ENCODE data around the gene TLR10.

The TLR10 gene

GRCh38 chr4:38818441-38818976 lies 35.7 kb upstream of the TLR10 start:
- no peak overlapping the region for H3K4me3 ChIP-seq (ENCODE audit: low read length)
- H3K27ac ChIP-seq (ENCODE audit: low read length): no peak overlapping the region
- no peaks in the 10 kb centered on the region for H3K36me3 ChIP-seq (replicated peaks; ENCODE audit: insufficient read depth, low read length)
- no peaks in the 10 kb centered on the region for H3K79me2 ChIP-seq (ENCODE audit: low read length)
- H3K9me3 ChIP-seq (replicated peaks; ENCODE audit: insufficient read depth, low read length): no peaks in the 10 kb centered on the region
- no peak overlapping the region for H2AFZ ChIP-seq (ENCODE audit: low read length)
- no peaks in the 10 kb centered on the region for H4K20me1 ChIP-seq (ENCODE audit: insufficient read depth, low read length)
- no peaks in the 10 kb centered on the region for H3K27me3 ChIP-seq (replicated peaks; ENCODE audit: insufficient read depth, low read length)
- H3F3A ChIP-seq (ENCODE audit: insufficient read depth, low read length): no peaks in the 10 kb centered on the region
- H3K9me2 ChIP-seq (replicated peaks; ENCODE audit: insufficient read depth, low read length): no peaks in the 10 kb centered on the region
- no peak for DNase-seq
- no peak overlapping the region for H3K9ac ChIP-seq (ENCODE audit: low read length)
- no peak overlapping the region for H3K4me2 ChIP-seq (ENCODE audit: low read depth, low read length)
- TF ChIP-seq EZH2 (optimal IDR thresholded peaks at IDR 0.05; ENCODE audit: low read depth, low read length) (no peak), CTCF (IDR thresholded peaks at IDR 0.05; ENCODE audit: low read length) (no peak), EZH2phosphoT487 (IDR thresholded peaks at IDR 0.05; ENCODE audit: low read length) (no peak)
- peaks cover 12% of the 10 kb centered on the region for H3K4me1 ChIP-seq (ENCODE audit: low read length)

- no peaks in the 10 kb centered on the region for H3K27me3 ChIP-seq (replicated peaks; ENCODE audit: insufficient read depth, low read length)
- DNase-seq: peak; percentile 22
- TF ChIP-seq EZH2 (optimal IDR thresholded peaks at IDR 0.05; ENCODE audit: low read depth, low read length) (no peak), EZH2phosphoT487 (IDR thresholded peaks at IDR 0.05; ENCODE audit: low read length) (no peak), CTCF (IDR thresholded peaks at IDR 0.05; ENCODE audit: low read length) (no peak)
- peaks cover 12% of the 10 kb centered on the region for H3K4me1 ChIP-seq (ENCODE audit: low read length)
- no peak overlapping the region for H3K9ac ChIP-seq (ENCODE audit: low read length)
- H3K4me3 ChIP-seq (ENCODE audit: low read length): no peak overlapping the region
- peak overlapping the region; percentile 14; the same call in 1 of the 2 replicates for H3K27ac ChIP-seq (ENCODE audit: low read length)
- no peaks in the 10 kb centered on the region for H3K9me3 ChIP-seq (replicated peaks; ENCODE audit: insufficient read depth, low read length)
- H3K4me2 ChIP-seq (ENCODE audit: low read depth, low read length): 0 out of 2 replicates have a peak overlapping the region, but pooled peaks have one; percentile 6
- no peaks in the 10 kb centered on the region for H3K36me3 ChIP-seq (replicated peaks; ENCODE audit: insufficient read depth, low read length)
- no peak overlapping the region for H2AFZ ChIP-seq (ENCODE audit: low read length)
- H3K9me2 ChIP-seq (replicated peaks; ENCODE audit: insufficient read depth, low read length): no peaks in the 10 kb centered on the region
- H3F3A ChIP-seq (ENCODE audit: insufficient read depth, low read length): no peaks in the 10 kb centered on the region
- no peaks in the 10 kb centered on the region for H3K79me2 ChIP-seq (ENCODE audit: low read length)
- no peaks in the 10 kb centered on the region for H4K20me1 ChIP-seq (ENCODE audit: insufficient read depth, low read length)
Measured at GRCh38 chr4:38815885-38816782, 33.3 kb upstream of the TLR10 start.

- no peak for DNase-seq
- H3K4me3 ChIP-seq (ENCODE audit: low read length): no peak overlapping the region
- TF ChIP-seq EZH2phosphoT487 (IDR thresholded peaks at IDR 0.05; ENCODE audit: low read length): no peak
- no peak for TF ChIP-seq CTCF (IDR thresholded peaks at IDR 0.05; ENCODE audit: low read length)
Measured at GRCh38 chr4:38814386-38814785, 31.6 kb upstream of the TLR10 start.

More at GRCh38 chr4:38814386-38814785, 31.6 kb upstream of the TLR10 start:
- no peak overlapping the region for H3K9ac ChIP-seq (ENCODE audit: low read length)
- H3K36me3 ChIP-seq (replicated peaks; ENCODE audit: insufficient read depth, low read length): no peaks in the 10 kb centered on the region
- no peaks in the 10 kb centered on the region for H3K79me2 ChIP-seq (ENCODE audit: low read length)
- H4K20me1 ChIP-seq (ENCODE audit: insufficient read depth, low read length): no peaks in the 10 kb centered on the region
- no peaks in the 10 kb centered on the region for H3K9me3 ChIP-seq (replicated peaks; ENCODE audit: insufficient read depth, low read length)
- H3K27me3 ChIP-seq (replicated peaks; ENCODE audit: insufficient read depth, low read length): no peaks in the 10 kb centered on the region
- H3K4me1 ChIP-seq (ENCODE audit: low read length): 0 out of 2 replicates have a peak, but pooled peaks cover 3% of the 10 kb centered on the region
- H3K4me2 ChIP-seq (ENCODE audit: low read depth, low read length): no peak overlapping the region
- H3K27ac ChIP-seq (ENCODE audit: low read length): no peak overlapping the region
- H2AFZ ChIP-seq (ENCODE audit: low read length): no peak overlapping the region
- H3K9me2 ChIP-seq (replicated peaks; ENCODE audit: insufficient read depth, low read length): no peaks in the 10 kb centered on the region
- no peaks in the 10 kb centered on the region for H3F3A ChIP-seq (ENCODE audit: insufficient read depth, low read length)
